HG02884 (cell line): ENCODE measurements around the gene RUFY1.
"Not testable (repeated sequence)": the region's sequence is repeated elsewhere in the genome, so short reads cannot be mapped to it uniquely, and the experiment has no call there.

Experiments used
- ATAC-seq: cut with Tn5 transposase; IDR thresholded peaks from one replicate; pipeline ENCODE4 v1.9.1; 2021; ENCODE audit warnings: mild to moderate bottlenecking, moderate library complexity; ENCODE audit not compliant: unreplicated experiment

The RUFY1 gene

GRCh38 chr5:179620293-179620692, 69.9 kb downstream of the RUFY1 start:
- no peak for ATAC-seq

DNA sequence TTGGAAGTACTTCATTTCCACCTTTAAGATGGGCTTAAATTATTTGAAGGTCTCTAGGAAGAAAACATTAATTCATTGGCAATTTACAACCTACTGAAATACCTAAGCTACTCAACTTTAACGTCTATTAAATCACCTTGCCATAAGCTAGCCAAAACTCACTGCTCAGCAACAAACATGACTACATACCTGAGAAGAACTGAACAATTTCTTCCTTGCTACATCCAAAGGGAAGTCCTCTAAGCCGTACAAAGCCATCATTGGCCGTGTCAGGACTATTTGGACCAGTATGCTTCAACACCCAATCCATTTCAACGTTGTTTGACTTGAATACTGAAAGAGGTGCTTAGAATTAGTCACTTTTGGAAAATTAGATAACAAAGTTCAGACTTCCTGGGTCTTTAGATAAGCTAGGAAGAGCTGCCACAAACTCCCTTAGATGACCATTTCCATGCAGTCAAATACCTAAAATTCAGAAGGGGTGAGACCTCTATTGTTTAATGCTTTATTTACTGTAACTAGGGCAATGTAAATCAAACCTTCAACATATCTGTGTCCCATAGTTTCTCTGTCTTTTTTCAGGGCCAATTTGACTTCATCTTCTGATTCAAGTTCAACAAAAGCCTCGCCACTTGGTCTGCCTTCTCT, 70.5 kb downstream of the RUFY1 start:
- no peak for ATAC-seq

DNA sequence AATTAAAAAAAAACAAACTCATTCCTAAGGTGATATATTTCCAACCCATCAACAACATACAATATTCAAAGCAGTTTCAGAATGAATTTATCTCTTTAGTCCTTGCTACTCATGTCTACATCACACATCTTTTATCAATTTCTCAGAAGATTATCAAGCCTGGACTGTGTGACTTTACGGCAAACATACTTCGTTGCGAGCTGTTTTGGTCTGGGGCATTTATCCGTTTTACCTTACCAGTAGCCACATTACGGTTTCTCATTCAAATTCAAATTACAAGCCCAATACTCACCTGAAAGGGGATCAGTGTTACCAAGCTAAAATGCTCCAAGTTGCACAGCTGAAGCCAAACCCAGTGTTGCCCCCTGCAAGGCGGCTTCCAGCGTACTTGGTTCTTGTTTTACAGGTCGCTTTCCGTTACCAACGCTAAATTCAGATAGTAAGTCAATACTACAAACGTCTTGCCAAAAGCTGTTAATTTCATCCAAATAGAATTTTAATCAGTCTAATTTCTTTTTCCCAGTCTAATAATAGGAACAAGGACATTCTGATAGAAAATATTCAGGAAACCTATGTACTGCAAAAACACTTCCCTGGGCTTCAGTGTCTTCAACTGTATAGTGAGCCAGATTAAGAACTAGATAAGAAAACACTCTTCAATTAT, 71.3 kb downstream of the RUFY1 start:
- no peak for ATAC-seq

DNA sequence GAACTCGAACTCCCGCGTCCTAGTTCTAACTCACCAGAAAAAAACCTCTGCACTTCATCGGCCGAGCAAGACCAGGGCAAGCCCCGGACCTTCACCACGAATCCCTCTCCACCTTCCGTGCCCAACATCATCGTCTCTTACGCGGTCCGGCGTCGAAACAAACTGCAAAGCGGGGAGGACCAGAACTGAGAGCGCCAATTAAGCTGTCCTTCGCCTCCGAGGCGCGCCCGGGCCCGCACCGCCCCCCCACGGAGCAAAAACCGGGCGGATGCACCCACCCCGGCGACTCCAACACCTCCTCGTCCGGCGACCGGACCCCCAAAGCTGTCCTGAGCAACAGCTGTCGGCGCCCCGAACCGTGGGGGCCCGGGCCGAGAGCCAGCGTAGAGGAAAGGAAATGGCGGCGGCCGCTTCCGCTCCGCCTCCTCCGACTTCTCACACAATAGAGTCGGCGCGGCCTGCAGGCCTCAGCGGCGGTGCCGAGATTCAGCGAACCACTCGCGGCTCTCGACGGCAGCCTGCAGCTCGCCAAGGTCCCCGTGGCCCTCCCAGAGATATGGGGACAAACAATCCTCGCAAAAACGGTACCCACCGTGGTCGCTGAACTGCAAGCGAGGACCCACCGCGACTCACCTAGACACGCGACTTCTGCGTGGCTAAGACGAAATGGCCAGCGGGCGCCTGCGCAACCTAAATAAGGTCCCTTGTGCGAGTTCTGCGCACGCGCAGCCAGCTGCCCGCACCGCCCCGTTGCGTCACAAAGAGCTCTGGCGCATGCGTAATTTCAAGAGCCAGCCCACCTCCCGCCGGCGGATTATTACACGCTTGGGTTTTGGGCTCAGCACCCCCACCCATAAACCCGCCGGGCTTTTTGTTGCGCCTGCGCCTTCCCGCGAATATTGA, 72.9 kb downstream of the RUFY1 start, which contains the start of gene HNRNPH1:
TSS of gene HNRNPH1 (minus strand) at position 669 of the 903 bp plus-strand sequence. CDS start at position 131, 538 bp downstream.
- ATAC-seq = peak; percentile 64

GRCh38 chr5:179623906-179624741, 73.8 kb downstream of the RUFY1 start:
- ATAC-seq = peak; percentile 13

GRCh38 chr5:179624841-179625271, 74.5 kb downstream of the RUFY1 start:
- ATAC-seq = no peak

DNA sequence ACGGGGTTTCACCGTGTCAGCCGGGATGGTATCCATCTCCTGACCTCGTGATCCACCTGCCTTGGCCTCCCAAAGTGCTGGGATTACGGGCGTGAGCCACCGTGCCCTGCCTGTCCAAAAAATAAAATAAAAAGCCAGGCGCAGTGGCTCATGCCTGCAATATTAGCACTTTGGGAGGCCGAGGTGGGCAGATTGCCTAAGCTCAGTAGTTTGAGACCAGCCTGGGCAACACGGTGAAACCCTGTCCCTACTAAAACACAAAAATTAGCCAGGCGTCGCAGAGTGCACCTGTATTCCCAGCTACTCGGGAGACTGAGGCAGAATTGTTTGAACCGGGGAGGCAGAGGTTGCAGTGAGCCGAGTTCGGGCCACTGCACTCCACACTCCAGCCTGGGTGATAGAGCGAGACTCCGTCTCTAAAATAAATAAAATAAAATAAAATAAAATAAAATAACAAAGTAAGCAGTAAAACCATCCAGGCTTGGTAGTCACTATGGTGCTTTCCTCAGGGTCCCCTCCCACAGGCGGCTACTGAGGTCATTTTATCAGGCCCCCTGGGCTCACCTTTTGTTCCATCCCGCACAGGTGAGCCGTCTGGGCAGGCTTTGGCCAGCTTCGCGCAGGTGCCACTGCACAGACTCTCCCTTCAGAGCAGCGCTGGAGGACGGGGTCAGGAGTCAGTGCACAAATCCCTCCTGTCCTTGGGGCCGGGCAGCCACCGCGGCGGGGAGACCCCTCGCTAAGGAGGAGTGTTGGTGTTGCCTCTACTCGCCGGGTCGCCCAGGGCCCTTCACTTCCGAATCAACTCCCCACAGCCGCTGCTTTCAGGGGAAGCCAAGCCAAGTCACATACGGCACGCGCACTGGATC, 83.4 kb downstream of the RUFY1 start:
- ATAC-seq = peak; percentile 57

GRCh38 chr5:179634370-179635172, 84.2 kb downstream of the RUFY1 start:
- peak; percentile 87 for ATAC-seq

- ATAC-seq = not testable (repeated sequence)
These were observed 88.9 kb downstream of the RUFY1 start for GRCh38 chr5:179639296-179639695.

- not testable (repeated sequence) for ATAC-seq
These were observed 91.4 kb downstream of the RUFY1 start for GRCh38 chr5:179641745-179642144.

GRCh38 chr5:179642626-179643025, 92.3 kb downstream of the RUFY1 start:
- not testable (repeated sequence) for ATAC-seq

DNA sequence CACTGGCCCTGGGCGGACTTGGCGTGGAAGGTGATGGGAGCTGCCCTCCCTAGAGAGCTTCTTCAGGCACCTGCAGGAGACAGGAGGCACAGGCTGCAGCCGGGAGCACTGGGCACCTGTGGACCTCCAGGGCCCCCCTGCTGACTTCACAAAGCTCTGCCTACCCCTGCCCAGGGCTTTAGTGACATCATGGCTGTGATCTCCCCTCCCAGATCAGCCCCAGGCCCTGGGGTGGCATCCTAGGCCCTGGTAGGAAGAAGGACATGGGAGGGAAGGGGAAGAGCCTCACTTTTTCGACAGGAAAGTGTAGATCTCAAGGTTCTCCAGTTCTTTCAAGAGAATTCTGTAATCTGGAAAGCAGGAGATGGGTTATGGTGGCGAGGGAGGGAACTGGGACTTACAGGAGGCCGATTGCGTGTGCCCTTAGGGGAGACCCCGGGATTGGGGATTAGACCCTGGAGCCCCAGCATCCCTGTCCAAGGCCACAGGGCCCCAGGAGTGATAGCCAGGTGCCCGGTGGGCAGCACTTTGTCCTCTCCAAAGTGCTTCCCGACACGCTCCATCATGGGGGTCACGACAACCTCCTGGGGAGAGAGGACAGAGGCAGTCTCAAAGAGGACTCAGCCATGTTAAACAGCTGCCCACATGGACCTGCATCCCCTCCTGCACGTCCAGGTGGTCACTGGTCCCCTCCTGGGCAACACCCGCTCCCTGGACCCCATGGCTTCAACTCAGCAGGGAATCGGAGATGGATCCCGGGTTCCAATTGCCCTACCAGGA, 93.0 kb downstream of the RUFY1 start:
- not testable (repeated sequence) for ATAC-seq

- not testable (repeated sequence) for ATAC-seq
These were observed 94.4 kb downstream of the RUFY1 start for GRCh38 chr5:179644766-179645165.

GRCh38 chr5:179648410-179648809, 98.1 kb downstream of the RUFY1 start:
- no peak for ATAC-seq

DNA sequence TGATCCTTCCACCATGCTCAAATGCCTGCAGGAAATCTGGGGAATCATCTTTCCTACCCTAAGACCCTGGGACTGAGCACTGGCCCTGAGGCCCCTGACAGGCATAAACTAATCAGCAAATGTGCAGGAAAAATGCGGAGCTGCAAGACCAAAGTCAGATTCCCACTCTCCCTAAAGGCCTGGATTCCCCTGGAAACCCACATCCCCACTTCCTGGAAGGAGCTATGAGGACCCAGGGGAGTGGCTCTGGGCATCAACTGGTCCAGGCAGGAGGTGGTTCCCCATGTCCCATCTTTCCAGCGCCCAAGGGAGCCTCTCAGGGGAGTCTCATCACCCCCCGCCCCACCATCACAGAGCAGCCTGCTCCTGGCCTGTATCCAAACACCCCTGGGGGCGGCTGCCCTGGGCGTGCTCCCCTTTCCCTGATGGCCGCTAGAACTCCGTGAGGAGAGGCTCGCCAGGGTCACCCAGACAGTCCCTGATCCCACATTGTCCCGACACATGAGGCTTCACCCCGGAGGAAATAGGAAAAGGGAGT, 98.9 kb downstream of the RUFY1 start:
- ATAC-seq = not testable (repeated sequence)

DNA sequence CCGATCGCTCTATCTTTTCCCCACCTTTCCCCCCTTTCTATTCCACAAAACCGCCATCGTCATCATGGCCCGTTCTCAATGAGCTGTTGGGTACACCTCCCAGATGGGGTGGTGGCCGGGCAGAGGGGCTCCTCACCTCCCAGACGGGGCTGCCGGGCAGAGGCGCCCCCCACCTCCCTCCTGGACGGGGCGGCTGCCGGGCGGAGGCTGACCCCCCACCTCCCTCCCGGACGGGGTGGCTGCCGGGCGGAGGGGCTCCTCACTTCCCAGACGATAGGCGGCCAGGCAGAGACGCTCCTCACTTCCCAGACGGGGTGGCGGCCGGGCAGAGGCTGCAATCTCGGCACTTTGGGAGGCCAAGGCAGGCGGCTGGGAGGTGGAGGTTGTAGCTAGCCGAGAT, 99.9 kb downstream of the RUFY1 start:
- not testable (repeated sequence) for ATAC-seq

DNA sequence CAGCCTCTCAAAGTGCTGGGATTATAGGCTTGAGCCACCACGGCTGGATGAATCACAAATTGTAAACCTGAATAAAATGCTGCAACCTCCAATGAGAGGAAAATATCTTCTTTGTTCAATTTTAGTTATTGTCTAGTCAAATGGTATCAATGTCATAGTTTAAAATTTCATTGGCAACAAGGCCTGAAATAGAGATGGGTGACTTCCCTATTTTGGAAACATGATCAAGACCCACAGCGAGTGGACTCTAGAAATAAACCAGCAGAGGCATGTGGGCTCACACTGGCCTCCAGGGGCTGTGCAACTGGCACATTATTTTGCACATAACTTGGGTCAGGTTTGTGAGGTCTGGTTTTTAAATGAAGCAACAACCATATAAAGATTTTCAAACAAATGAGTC, 102.8 kb downstream of the RUFY1 start:
- ATAC-seq = not testable (repeated sequence)
